ENCODE measurements around the gene SELENOI.
"Not testable (repeated sequence)": the region's sequence is repeated elsewhere in the genome, so short reads cannot be mapped to it uniquely, and the experiment has no call there.

SELENOI gene, protein sequence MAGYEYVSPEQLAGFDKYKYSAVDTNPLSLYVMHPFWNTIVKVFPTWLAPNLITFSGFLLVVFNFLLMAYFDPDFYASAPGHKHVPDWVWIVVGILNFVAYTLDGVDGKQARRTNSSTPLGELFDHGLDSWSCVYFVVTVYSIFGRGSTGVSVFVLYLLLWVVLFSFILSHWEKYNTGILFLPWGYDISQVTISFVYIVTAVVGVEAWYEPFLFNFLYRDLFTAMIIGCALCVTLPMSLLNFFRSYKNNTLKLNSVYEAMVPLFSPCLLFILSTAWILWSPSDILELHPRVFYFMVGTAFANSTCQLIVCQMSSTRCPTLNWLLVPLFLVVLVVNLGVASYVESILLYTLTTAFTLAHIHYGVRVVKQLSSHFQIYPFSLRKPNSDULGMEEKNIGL

GRCh38 chr2:26345545-26346453 is at the start of gene SELENOI:
TSS of gene SELENOI (plus strand) at chr2:26346143. CDS start at chr2:26346233, 90 bp downstream.
- peak; percentile 100 for DNase-seq (ENCODE audit: low spot score)

DNA sequence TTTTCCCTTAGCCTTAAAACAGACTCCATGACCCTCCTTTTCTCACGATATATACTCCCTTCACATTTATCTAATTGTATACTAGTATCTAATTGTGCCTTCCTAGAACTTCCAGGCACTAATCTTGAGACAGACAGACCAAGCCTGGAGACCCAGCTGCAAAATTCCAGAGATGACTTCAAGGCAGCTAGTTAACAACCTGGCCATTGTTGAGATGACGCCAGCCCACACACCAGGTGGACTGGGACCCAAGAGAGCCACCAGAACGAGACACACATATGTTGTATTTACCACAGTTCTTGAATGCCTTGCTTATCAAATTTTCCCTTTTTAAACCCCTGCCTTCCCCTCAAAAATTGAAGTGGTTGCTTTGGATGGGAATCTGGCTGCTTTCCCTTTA is 48.9 kb upstream of the SELENOI start:
- DNase-seq (ENCODE audit: low spot score), result no peak

DNA sequence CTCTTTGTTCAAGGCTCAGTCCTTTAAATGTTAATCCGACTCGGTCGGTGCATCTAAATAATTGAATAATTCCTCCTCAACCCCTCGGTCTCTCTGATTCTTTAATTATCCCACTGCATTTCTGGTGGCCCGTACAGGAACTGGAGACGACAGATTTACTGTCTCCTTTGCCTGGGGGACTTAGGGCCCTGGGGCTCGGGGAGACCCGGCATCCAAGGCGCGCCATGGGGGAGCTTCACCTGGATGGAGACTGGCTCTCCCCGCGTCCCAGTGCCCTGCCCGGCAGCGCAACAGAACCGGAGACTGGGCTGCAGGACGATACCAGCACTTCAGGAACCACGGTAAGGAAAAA is 47.7 kb upstream of the SELENOI start:
- no peak for DNase-seq (ENCODE audit: low spot score)

GRCh38 chr2:26298638-26299393 is 47.1 kb upstream of the SELENOI start:
- DNase-seq (ENCODE audit: low spot score), result peak; percentile 41

DNA sequence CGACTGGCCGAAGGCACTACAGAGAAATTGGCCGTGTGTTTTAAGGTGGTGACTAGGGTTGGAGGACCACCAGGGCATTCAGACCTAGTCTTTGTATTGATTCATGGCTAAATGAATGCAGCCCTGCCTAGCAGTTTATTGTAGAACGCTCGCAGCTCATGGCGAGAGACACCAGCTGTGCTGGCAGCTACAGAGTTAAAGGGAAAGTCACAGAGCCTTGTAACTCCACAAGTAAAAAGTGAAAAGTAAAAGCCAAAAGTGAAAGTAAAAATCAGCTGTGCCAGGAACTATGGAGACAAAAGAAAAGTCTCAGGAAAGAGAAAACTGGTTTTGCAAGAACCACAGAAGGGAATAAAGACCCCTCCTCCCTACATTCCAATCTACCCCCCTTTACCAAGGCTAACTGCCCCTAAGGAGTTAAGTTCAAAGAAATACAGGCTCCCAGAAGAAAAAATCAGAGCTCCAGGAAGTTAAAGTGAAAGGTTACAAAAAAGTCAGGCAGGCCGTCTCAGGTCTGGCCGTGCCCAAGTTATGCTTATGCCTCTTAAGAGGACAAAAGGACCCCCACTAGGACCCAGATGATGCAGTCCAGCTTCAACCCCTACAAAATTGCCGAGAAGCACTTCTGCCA is 46.4 kb upstream of the SELENOI start:
- DNase-seq (ENCODE audit: low spot score), result peak; percentile 30

DNA sequence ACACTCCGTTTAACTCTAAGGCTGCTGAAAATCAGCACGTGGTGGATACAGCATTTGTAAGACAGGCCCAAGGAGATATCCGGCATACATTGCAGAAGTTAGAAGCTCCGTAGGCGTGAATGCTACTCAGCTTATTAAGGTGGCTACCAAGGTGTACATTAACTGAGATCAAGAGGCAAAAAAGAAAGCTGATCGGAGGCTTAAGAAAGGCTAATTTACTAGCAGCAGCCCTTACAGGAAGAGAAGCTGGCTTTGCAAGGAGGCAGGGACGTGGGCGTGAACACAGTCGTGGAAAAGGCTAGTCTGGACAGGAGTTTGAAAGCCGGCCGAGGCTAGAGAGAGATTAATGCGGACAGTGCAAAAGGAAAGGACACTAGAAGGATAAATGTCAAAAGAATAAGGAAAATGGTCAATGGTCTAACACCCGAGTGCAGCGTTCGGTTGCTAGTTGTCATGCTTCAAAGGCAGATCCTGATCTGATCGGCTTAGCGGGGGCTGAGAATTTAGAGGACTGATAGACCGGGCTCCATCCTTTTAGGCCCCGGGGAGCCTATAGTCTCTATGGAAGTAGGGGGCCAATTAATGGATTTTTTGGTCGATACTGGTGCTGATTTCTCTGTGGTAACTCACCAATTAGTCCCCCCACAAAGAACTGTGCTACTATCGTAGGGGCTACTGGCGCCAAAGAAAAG is 45.6 kb upstream of the SELENOI start:
- no peak for DNase-seq (ENCODE audit: low spot score)

DNA sequence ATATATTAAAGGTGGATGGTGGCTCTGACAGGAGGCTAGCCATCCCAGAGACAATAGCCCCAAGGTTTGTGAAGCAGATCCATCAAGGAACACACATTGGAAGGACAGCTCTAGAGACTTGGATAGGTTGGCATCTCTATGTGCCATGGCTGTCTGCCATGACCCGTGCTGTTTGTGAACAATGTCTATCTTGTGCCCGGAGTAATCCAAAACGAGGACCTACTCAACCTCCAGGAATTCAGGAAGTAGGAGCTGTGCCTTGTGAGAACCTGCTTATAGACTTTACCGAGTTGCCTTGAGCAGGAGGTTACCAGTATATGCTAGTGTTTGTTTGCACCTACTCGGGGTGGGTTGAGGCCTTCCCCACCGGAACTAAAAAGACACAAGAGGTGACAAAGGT is 43.1 kb upstream of the SELENOI start:
- no peak for DNase-seq (ENCODE audit: low spot score)

DNA sequence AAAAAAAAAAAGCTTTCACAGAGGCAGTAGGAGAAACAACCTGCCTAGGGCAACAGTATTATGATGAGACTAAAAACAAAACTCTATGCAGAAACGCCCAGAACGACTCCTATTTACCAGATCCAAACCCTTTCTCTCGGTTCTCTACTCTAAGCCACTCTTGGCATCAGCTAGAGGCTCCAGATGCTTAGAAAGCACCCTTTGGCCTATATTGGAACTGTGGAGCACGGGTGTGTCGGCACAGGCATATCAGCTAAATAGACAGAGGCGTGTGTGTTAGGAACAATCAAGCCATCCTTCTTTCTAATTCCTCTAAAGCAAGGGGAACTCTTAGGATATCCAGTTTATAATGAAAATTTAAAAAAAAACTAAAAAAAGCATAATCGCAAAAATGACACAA is 40.8 kb upstream of the SELENOI start:
- not testable (repeated sequence) for DNase-seq (ENCODE audit: low spot score)

DNA sequence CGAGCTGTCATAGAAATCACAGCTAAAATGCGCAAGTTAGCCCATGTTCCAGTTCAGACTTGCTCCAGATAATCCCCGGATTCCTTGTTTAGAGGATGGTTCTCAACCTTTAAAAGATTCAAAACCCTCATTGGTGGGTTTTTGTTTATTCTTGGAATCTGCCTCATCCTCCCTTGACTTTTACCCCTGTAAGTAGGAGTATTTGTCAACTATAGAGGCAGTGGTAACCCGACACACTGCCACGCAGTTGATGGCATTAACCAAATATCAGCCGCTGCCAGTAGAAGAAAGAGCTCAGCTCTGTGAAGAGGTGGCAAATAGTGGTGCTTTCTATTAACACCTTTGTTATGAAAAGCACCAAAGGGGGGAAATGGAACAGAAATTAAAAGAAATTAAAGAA is 40.4 kb upstream of the SELENOI start:
- no peak for DNase-seq (ENCODE audit: low spot score)

DNA sequence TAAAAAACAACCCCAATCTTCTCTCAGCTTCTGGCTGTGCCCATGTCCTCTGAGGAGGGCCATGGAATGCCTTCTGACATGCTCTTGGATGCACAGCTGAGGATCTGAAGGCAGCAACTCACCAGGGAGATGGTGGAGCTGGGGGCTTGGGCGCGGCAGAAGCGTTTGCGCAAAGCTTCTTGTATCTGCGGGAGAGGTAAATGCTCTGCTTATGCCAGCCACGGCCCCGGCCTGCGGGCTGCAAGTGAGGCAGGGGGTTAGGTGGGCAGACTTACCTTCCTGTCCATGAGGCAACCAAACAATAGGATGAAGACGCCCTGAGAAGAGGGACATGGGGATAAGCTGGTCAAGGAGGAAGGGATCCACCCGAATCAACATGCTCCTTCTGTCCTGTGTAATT is 36.0 kb upstream of the SELENOI start:
- no peak for DNase-seq (ENCODE audit: low spot score)

DNA sequence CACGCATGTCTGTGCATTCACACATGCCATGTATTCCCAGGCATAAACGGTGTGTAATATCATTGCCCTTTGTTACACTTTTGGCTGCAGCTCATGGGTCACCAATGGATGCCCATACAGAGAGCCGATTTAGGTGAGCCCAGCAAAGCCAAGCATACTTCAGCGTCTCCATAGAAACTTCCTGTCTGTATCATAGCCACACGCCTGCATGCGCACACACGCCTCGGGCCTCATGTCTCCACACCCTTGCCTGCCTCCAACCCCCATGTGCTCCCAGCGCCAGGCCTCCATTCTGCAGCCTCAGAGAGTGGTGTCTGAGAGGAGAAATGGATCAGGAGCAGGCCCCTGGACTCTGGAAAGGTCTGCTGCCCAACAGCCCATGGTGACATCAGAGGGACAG is 33.5 kb upstream of the SELENOI start:
- no peak for DNase-seq (ENCODE audit: low spot score)

- DNase-seq (ENCODE audit: low spot score), result no peak
Measured at GRCh38 chr2:26313446-26313845, 32.5 kb upstream of the SELENOI start.

GRCh38 chr2:26314243-26314642 is 31.7 kb upstream of the SELENOI start:
- DNase-seq (ENCODE audit: low spot score), result no peak

GRCh38 chr2:26316041-26316440 is 29.9 kb upstream of the SELENOI start:
- DNase-seq (ENCODE audit: low spot score), result peak; percentile 31

- no peak for DNase-seq (ENCODE audit: low spot score)
Measured at GRCh38 chr2:26316845-26317244, 29.1 kb upstream of the SELENOI start.

DNA sequence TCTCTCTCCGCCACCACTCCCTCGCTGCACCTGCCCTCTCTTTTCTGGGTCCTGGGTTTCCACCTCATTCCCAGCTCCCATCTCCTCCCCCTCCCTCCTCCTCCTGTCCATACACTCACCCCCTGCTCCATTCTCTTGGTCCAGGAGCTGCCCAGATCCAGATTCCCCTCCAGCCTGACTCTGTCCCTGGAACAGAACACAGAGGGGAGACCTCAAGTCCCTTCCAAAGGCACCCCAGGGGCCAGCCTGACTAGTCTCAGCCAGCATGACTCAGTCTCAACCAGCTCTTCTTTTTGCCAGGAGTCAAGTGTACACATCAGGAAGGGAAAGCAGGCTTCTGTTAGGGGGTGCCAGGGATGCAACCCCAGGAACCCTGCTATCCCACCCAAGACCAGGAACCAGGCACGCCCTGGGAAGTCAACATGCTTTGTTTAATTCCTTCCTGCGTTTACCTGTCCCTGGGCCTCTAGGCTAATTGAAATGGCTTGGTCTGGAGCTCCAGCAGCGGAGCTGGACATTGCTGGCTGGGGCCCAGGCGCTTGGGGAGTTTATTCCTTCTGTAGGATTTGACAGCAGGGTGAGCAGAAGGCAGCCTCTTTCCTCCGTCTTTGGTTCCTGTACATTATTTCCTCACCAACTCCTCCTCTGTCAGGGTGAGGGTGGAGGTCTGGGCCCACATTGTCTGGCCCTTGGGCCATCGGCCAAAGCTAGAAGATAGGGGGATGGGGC is 28.4 kb upstream of the SELENOI start:
- DNase-seq (ENCODE audit: low spot score), result no peak

DNA sequence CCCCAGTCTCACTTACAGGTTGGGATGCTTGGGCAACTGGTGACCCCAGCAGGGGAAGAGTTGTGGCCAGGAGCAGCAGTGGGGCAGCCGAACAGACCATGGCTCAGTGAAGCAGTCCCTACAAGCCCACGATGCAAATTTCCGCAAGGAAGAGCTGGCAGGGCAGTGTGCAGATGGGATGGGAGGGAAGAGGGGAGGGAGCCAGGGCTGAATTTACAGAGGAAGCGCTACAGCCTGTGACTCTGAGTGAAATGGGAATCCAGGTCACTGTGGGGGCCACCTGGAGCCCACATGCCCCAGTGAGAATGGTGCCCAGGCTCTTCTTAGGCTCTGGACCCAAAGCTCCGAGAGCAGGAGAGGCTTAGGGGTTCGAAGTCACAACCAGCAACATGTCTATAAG is 27.0 kb upstream of the SELENOI start:
- DNase-seq (ENCODE audit: low spot score), result no peak

GRCh38 chr2:26324479-26324878 is 21.5 kb upstream of the SELENOI start:
- DNase-seq (ENCODE audit: low spot score), result not testable (repeated sequence)

GRCh38 chr2:26324903-26325302 is 21.0 kb upstream of the SELENOI start:
- no peak for DNase-seq (ENCODE audit: low spot score)

DNA sequence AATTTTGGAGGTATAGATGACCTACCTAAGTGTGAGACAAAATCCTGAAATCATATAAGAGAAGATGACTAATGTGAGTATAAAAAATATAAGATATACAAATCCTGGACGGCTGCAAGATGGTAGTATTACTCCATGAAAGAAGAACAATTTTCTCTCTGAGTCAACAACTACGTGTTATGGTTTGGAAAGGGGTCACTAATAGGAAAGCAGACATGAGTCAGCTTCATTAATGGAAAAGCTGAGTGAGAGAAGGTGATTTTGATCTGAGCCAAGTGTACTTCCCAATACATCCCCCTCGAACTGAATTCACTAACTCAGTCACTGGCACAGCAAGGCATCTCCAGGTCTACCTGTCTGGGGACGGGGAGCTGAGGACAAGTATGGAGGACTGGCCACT is 20.1 kb upstream of the SELENOI start:
- DNase-seq (ENCODE audit: low spot score), result no peak

DNA sequence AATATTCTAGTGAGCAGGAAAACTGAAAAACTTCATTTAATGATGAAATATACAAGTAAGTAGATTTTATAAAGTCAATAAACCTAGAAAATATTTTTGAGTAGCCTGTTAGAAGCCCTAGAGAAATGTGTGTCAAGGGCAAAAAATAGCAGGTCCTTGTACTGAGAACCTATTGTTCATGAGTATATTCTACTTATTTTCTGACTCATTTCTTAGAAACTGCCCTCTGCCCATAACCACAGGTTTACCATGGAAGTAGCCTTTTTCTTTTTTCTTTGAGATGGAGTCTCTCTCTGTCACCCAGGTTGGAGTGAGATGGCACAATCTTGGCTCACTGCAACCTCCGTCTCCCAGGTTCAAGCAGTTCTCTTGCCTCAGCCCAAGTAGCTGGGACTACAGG is 19.4 kb upstream of the SELENOI start:
- DNase-seq (ENCODE audit: low spot score), result no peak

All from hematopoietic multipotent progenitor cell treated with erythropoietin and hydrocortisone succinate and interleukin-3 and kit ligand, for 15 days (in vitro differentiated cells).